HG03108 (cell line): ENCODE data around the gene LDB2.
"Not testable (repeated sequence)": the region's sequence is repeated elsewhere in the genome, so short reads cannot be mapped to it uniquely, and the experiment has no call there.

Source experiments
- ATAC-seq: cut with Tn5 transposase; IDR thresholded peaks from one replicate; pipeline ENCODE4 v1.9.1; 2021; ENCODE audit warnings: moderate library complexity; ENCODE audit not compliant: unreplicated experiment

The LDB2 gene

DNA sequence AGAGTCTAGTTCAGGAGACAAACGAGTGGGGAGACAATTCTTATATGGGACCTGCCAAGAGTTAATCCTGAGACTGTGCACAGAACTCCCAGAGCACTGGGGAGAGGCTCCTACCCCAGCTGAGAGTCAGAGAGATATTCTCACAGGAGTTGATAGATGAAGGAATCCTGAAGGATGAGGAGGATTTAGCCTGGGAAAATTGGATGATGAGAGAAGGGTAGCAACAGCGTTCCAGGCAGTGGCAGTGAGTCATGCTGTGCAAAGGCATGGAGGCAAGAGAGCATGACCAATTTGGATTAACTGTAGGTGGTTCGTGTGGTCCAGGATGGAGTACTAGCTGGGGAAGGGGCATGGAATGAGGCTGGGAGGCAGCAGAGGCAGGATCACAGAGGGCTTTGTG lies 318.6 kb downstream of the LDB2 start:
- no peak for ATAC-seq

DNA sequence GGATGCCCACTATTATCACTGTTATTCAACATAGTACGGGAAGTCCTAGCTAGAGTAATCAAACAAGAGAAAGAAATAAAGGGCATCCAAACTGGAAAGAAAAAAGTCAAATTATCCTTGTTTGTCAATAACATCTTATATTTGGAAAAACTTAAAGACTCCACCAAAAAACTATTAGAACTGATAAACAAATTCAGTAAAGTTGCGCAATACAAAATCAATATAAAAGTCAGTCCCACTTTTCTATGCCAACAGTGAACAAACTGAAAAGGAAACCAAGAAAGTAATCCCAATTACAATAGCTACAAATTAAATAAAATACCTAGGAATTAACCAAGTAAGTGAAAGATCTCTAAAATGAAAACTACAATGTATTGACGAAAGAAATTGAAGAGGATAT lies 321.3 kb downstream of the LDB2 start:
- no peak for ATAC-seq

DNA sequence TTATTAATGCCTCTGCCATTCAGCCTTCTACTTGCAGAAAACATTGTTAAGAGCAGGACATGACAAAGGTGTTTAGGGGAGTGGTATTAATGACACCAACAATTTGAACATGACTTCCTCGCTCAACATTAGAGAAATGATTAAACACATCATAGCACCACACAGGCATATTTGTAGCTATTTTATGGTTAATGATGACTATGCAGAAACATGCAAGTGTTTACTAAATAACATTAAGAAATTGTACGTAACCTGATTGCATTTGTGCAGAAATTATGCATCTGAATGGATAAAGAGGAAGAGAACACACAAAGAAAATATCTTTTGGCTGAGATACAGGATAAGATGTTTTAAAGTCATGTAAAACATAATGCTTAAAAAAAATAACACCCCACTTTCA lies 323.5 kb downstream of the LDB2 start:
- no peak for ATAC-seq

- ATAC-seq = no peak
Measured at GRCh38 chr4:16573739-16574138, 324.7 kb downstream of the LDB2 start.

GRCh38 chr4:16573206-16573605 lies 325.2 kb downstream of the LDB2 start:
- no peak for ATAC-seq

DNA sequence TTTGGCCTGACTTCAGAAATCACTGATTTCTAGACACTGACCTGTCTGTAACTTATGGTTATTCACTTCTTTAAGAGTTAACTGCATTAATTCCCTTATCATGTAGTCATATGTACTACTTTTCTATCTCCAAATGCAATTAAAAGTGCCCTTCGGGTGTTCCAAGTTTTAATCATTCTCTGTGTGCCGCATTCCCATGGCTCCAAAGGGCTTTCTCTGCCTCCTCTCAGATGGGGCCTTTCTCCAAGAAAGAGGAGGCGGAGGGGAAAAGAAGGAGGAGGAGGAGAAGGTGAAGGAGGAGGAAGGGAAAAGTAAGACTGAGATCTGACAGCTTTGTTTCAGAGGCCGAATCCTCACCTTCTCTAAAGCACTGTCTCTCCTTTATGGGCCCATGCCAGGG lies 325.8 kb downstream of the LDB2 start:
- ATAC-seq = no peak

- no peak for ATAC-seq
Measured at GRCh38 chr4:16572161-16572560, 326.3 kb downstream of the LDB2 start.

DNA sequence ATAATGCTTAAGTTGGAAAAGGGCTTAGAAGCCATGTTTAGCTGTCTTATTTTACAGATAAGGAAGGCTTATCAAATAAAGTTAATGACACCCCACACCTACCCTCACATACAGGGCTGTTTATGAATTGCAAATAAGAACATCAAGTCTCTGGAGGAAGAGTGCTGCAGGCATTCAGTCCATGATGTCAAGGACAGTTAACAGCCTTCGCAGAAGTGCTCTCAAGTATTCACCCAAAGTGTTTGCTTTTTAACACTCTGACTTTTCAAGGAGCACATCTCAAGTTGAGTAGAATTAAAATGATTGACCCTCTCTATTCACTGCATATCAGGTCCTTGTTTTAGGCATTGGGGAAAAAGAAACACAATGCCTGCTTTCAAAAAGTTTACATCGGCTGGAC lies 328.7 kb downstream of the LDB2 start:
- no peak for ATAC-seq

DNA sequence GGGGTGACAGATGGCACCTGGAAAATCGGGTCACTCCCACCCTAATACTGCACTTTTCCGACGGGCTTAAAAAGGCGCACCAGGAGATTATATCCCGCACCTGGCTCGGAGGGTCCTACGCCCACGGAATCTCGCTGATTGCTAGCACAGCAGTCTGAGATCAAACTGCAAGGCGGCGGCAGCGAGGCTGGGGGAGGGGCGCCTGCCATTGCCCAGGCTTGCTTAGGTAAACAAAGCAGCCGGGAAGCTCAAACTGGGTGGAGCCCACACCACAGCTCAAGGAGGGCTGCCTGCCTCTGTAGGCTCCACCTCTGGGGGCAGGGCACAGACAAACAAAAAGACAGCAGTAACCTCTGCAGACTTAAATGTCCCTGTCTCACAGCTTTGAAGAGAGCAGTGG lies 341.1 kb downstream of the LDB2 start:
- not testable (repeated sequence) for ATAC-seq

DNA sequence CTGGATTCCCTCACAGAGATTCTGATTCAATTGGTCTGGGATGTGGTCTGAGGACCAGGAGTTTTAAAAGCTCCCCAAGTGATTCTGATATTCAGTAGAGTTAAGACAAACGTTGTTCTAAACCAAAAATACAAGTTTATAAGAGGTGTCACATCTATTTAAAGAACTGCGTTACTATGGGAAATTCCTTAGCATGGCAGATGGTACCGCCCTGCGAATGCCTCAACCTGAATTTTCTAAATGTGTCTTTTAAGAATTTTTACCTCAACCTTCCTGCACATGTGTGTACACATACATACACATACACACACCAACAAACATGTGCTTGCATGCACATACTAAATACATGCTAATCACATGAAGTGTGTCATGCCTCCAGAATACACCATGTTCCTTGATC lies 343.3 kb downstream of the LDB2 start:
- no peak for ATAC-seq

- ATAC-seq = no peak
Measured at GRCh38 chr4:16550531-16550930, 347.9 kb downstream of the LDB2 start.

DNA sequence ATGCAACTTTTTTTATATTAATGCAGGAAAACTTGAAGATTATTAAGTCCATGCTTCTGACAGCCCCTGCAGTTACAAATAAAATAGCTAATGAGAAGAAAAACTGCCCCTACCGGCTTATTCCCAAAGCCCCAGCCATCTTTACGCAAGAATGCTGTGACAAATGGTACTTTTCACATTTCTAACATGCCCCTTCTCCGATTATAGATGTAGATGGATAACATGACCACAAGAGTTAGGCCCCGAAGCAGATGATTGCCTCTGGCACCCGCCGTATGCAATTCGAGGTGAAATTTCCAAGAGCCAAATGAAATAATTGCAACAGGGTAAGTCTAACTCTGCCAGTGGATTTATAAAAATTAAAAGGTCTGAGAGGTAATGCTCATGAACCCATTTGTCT lies 352.8 kb downstream of the LDB2 start:
- ATAC-seq = no peak

GRCh38 chr4:16544869-16545268 lies 353.6 kb downstream of the LDB2 start:
- no peak for ATAC-seq

DNA sequence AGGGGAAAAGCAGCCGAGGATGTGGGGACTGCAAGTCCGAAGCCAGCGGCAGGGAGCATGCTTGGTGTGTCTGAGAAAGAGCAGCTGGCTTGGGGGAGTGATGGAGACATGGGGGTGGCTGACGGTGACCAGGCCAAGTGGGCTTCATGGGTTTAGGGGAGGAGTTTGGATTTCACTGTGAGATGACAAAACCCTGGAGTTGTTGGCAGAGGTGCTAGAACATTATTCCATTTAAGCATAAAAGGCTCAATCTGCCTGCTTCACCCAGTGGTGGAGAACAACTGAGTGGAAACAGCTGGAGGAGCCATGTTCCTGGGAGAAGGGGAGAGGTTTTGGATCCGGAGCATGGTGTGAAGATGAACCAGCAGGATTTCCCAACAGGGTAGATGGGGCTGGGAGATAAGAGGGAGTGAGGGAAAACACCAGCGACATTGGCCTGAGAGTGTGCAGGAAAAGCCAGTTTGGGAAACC lies 354.2 kb downstream of the LDB2 start:
- ATAC-seq = no peak

- ATAC-seq = no peak
Measured at GRCh38 chr4:16537926-16538325, 360.5 kb downstream of the LDB2 start.

- no peak for ATAC-seq
Measured at GRCh38 chr4:16532240-16532970, 366.0 kb downstream of the LDB2 start.

DNA sequence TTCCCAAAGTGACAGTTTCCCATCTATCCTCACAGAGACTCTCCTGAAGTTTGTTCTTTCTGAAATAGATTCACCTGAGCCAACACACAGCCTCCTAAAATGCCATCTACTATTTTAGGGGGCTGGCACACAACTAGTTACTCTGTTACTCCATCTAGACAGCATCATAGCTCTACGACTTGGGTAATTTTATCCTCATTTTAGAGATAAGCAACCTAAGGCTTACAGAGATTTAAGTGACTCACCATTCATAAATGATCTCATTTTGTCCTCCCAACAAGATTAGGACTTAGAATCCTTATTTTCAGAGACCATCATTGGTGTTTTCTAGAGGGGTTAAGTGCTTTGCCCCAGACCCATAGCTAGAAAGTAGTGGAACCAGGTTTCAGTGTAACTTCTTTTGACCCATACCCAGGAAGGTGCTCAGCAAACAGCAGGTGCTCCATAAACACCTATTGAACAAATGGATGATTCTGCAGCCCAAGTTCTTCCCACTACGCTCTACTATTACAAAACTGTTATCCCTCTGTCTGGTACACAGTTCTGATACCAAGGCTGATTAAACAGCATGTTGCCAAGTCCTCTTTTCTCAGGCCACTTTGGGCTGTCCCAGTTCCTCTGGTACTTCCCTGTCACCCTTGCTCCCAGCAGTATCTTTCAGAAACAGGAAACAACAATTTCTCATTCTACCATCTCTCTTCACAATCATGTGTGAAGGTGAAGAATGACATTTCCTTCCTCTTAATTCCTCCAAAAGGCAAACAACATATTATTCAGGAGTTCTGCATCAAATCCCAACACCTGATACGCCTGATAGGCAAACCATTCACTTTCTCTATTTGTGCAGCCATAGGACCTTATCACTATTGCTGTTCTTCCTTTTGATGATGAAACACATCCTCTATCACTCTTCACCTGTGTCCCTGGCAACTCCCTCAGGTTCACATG lies 367.5 kb downstream of the LDB2 start:
- no peak for ATAC-seq

DNA sequence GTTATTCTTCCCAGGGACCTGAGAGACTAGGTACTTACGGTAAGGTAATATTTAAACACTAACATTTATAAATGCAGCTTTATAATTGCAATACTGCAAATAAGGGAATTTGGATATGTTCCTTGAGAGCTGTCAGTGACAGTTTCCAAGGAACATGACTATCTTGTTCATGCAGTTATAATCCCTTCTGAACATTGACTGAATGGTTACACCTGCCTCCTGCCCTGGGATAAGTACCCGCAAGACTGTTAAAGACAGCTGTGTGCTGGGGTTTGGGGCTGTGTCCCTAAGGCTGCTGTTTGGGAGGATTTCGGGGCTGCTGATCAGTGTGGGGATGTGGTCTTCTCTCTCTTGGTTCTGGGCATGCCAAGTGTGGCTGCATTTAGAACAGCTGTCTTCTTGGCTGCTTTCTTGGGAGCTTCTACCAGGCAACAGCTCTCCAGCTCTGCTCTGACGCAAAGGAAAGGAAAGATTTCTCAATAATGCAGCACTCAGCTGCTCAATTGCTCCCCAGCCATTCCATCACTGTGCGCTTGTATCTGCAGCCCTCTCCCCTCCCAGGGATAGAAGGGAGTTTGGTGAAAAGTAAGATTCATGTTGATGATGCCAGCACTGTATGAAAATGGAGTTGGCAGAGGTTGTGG lies 373.4 kb downstream of the LDB2 start:
- no peak for ATAC-seq

- no peak for ATAC-seq
Measured at GRCh38 chr4:16524406-16524805, 374.0 kb downstream of the LDB2 start.

DNA sequence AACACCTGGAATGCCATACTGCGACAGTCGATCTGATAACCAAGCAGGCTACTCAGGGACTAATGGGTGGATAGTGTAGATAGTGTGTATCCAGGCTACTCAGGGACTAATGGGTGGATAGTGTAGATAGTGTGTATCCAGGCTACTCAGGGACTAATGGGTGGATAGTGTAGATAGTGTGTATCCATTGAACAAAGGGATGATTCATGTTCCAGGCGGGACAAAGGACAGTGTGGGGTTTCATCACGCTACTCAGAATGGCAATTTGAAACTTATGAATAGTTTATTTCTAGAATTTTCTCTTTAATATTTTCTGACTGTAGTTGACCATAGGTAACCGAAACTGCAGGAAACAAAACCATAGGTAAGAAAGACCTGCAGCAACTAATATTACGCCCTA lies 374.9 kb downstream of the LDB2 start:
- ATAC-seq = not testable (repeated sequence)

DNA sequence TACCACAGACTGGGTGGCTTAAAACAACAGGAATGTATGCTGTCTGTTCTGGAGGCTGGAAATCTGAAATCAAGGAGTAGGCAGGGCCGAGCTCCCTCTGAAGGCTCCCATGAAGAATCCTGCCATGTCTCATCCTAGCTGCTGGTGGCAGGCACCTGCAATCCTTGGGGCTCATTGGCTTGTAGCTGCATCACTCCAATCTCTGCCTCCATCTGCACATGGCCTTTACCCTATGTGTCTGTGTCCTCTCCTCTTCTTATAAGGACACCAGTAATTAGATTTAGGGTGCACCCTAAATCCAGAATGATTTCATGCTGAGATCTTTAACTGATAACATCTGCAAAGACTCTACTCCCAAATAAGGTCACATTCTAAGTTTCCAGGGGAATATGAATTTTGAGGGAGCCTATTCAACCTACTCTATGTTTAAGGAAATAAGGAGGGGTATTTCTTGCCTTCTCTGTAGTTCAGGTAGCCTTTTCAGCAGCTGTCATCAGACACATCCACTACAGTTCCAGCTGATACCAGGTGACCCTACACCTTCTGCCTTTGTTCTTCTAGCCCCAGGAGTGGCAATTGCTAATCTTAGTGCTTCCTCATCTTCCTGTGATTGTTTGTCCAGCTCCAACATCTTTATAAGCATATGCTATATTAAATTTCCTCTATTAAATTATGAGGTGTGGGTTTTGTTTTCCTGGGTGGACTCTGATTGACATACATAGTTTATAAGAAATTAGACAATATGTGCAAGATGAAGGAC lies 377.1 kb downstream of the LDB2 start:
- no peak for ATAC-seq
